CD4-positive, alpha-beta T cell treated with Interferon gamma for 1 hour (primary cell): ENCODE results near the gene C2.

Experiments used
- DNase-seq: peaks from one replicate; pipeline ENCODE4 v3.0.0-alpha.2; 2020

The C2 gene

GRCh38 chr6:31927242-31927862 is at the start of gene C2:
C2 (plus strand) TSS chr6:31927717; CDS start chr6:31927753, 36 bp downstream.
- peak; percentile 14 for DNase-seq

DNA sequence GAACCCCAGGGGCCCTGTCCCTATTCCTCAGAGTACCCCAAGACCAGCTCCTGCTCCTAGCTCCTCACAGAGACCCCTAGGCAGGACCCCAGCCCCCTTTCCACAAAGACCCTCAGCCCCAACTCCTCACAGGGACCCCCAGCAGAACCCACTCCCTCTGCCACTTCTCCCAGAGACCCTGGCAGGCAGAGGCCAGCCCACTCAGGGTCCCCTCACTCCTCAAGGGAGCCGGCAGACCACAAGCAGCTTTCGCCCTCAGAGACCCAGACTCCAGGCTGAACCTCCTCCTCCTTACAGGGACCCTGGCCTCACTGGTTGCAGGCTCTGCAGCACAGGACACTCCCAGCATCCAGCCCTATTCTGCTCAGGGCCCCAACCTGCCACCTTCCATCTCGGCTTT is 49.3 kb upstream of the C2 start:
- DNase-seq = no peak

GRCh38 chr6:31878726-31879125 is 48.8 kb upstream of the C2 start, which contains the start of gene SLC44A4:
SLC44A4 (minus strand) TSS chr6:31878997; CDS start chr6:31878980, 17 bp downstream.
- no peak for DNase-seq

DNA sequence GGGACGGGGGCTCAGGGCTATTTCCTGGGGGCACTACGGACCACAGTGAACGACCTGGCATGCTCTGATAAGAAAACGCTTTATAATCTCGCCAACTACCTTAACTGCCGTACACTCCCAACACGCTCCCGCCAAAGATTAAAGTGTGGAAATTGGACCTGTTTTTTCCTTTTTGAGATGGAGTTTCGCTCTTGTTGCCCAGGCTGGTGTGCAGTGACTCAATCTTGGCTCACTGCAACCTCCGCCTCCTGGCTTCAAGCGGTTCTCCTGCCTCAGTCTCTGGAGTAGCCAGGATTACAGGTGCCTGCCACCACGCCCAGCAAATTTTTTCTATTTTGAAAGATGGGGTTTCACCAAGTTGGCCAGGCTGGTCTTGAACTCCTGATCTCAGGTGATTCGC is 48.4 kb upstream of the C2 start:
- no peak for DNase-seq

- DNase-seq = no peak
These were observed 47.6 kb upstream of the C2 start for GRCh38 chr6:31879901-31880300.

- no peak for DNase-seq
These were observed 46.9 kb upstream of the C2 start for GRCh38 chr6:31880616-31881015.

DNA sequence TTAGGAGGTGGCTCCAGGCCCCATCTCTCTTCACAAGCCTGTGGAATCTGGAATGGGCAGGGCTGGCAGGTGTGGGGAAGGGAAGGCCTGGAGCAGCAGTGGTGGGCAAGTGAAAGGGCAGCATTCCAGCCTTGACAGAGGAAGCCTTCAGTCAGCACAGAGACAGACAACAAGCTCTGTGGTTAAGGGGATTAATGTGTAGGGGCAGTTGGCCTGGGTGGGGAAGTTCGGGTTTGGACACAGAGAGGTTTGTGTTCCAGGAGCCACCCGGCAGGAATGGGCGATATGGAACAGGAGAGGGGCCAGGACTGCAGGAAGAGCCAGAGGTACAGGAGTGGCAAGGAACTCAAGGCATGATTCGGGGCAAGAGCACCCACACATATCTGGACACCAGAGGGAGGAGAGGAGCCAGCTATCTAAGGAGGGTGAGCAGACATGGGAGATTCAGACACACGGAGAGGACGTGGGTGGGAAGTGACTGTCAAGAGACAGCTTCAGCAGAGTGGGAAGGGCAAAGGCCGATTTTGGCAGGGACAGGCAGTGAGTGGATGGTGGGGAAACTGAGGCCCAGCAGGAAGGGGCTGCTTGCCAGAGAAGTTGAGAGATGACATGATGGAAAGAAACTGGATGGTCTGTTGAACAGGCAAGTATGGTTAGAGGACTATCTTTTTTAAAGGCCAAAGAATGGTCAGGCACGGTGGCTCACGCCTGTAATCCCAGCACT is 46.2 kb upstream of the C2 start:
- no peak for DNase-seq

DNA sequence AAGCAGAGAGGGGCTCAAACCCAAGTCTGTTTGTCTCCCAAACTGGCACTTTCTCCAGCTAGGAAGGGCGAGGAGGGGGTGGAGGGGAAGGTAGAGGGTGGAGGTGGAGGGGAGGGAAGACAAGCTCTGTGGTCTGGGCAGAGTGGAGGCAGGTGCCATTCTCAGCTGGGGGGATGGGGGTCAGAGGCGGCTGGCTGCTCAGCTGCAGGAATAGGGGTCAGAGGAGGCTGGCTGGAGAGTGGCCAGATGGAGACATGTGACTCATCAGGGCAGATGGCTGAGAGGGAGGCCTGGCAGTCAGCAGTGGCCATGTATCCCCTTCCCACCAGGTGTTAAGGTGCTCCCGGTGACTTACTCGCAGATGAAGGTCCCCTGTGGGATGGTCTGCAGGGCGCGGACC is 45.2 kb upstream of the C2 start:
- no peak for DNase-seq

GRCh38 chr6:31883676-31884075 is 43.8 kb upstream of the C2 start:
- DNase-seq = no peak

DNA sequence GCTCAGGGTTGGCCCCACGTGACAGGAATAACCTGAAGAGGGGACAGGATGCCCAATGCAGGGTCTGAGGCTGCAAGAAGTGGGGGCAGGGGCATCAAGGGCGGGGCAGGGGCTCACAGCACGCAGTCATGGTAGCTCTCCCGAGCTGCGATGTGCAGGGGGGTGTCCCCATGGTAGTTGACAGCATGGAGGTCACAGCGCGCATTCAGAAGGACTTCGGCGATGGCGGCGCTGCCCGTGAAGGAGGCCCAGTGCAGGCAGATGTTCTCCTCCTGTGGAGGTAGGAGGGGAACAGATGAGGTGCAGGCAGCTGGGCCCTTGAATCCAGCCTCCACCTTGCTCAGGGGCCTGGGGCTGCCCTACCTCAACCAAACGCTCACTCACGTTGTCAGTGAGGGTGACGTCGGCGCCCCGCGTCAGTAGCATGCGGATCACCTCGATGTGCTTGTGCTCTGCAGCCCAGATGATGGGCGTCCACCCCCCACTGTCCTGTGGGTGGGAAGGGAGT is 42.9 kb upstream of the C2 start:
- no peak for DNase-seq

DNA sequence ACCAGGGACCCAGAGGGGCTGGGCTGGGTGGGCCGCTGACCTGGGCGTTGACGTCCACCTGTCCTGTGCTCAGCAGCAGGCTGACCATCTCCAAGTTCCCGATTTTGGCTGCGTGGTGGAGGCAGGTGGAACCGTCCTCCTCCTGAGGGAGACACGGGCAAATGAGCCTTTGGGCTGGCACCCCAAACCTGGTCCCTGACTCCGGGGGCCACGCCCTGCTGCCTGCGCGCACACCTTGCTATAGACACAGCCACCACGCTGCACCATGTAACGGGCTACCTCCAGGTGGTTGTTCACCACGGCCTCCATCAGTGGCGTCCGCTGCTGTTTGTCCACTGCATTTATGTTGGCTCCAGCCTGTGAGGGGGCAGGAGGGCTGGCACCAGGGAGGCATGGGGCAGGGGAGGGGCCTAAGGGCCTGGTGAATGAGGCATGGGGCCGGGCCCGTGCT is 41.0 kb upstream of the C2 start:
- DNase-seq = no peak

GRCh38 chr6:31887173-31888007 is 40.1 kb upstream of the C2 start:
- no peak for DNase-seq

GRCh38 chr6:31888276-31889258 is 39.0 kb upstream of the C2 start:
- peak; percentile 35 for DNase-seq

GRCh38 chr6:31889331-31889972 is 38.1 kb upstream of the C2 start:
- DNase-seq = no peak

DNA sequence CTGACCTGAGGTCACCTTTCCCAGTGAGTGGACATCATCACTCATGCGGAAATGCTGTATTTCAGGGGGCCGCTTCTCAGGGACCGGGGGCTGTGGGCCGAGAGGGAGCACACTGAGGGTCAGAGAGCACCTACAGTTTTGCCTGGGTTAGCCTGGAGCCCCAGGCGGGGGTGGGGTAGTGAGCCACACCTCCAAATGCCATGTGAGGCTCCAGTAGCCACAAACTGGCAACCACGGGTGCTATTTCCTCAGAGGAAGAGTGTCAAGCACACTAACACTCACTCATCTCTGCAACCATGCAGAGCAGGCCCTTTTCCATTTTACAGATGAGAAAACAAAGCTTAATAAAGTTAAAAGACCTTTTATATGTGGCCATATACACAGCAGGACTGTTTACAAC is 34.7 kb upstream of the C2 start:
- DNase-seq = no peak

DNA sequence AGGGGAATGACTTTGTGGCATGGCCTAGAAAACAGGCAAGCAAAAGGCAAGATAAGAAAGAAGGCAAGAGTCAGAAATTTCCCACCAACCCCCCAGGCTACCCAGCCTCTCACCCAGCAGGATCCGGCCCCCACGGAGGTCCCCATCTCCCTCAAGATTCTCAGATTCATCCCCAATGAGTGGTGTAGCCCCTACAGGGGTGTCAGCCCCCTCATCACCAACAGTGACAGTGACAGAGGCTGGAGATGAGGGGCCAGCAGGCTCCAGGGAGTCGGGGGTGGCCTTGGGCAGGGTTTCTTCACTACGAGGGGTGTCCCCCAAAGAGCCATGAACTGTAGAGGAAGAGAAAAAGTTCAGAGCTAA is 31.0 kb upstream of the C2 start:
- DNase-seq = no peak

DNA sequence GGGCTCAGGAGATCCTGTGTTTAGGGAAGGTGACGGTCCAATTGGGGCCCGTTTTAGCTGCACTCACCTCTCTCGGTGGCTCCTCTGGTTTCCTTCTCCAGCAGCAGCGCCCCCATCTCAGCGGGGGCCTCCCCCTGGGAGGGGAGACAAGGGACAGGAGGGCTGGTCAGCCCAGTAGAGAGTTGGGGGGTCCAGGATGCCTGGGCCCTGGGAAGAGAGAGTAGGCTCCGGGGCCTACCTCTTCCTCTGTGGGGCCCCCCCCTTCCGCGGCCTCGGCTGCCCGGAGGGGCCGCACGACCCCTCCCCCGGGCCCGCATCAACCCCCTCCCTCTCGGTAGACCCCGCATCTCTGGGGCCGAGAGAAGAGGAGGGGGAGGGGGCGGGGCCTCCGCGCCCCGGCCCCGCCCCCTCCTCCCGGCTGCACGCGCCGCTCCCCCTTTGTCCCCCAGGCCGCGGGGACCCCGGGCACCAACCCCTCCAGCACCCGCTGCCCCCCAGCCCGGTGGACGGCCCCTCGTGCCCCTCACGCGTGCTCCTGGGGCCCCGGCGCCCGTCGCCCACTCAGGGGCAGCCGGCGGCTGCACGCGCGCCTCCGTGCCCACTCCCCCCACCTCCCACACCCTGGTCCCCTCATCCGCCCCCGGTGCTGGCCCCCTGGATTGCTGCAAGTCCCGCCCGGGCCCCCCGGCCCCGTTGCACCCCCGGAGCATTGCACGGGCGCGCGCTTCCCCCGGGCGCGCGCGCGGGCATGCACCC is 30.5 kb upstream of the C2 start:
- no peak for DNase-seq

- DNase-seq = peak; percentile 82
These were observed 29.7 kb upstream of the C2 start, which contains the start of gene EHMT2 for GRCh38 chr6:31897612-31898382. EHMT2 (minus strand) TSS chr6:31897698; CDS start chr6:31897677, 21 bp downstream.

- peak; percentile 37 for DNase-seq
These were observed 29.0 kb upstream of the C2 start for GRCh38 chr6:31898383-31899011.

DNA sequence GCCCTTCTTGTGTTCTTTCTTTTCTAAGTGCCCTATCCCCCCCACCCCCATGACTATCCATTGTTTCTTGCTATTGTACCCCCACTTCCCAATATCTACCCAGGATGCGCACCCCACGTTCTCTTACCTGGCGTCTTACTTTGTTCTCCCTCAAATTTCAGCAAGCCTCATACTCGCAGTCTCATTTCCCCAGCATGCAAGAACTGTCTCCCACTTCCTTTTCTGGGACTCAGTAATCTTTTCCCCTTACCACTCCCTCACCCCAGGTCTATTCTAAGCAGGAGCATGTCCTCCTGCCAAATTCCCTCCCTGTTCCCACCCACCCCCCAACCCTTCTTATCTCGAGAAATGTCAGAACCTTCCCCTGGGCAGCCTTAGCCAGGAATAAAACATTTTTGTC is 28.3 kb upstream of the C2 start:
- DNase-seq = no peak
